AG09309 (cell line): ENCODE data around the gene RAN.
"Not testable (repeated sequence)": the region's sequence is repeated elsewhere in the genome, so short reads cannot be mapped to it uniquely, and the experiment has no call there.

ENCODE experiments used
- DNase-seq: peaks from one replicate; pipeline ENCODE4 v3.0.0-alpha.2; 2010; ENCODE audit warnings: low read depth
- H3K4me3 ChIP-seq: 2 replicates; pipeline ENCODE4 v1.5.1; 2011; ENCODE audit warnings: mild to moderate bottlenecking, low read depth, low read length, moderate library complexity; ENCODE audit not compliant: control insufficient read depth
- TF ChIP-seq, protein P1 (sequence below): IDR thresholded peaks from 2 replicates; pipeline ENCODE4 v1.5.1; 2011; ENCODE audit warnings: mild to moderate bottlenecking, low read depth, low read length, inconsistent platforms; ENCODE audit not compliant: insufficient read depth, control insufficient read depth; ENCODE audit errors: missing control alignments

Gene RAN

DNA sequence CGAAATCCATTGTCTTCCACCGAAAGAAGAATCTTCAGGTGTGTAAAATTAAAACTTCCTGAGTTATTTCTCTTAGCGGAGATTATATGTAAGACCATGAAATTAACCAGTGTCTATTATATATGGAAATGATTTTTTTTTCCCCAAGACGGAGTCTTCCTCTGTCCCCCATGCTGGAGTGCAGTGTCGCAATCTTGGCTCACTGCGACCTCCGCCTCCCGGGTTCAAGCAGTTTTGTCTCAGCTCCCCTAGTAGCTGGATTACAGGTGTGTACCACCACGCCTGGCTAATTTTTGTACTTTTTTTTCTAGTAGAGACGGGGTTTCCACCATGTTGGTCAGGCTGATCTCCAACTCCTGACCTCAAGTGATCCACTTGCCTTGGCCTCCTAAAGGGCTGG lies 2.8 kb downstream of the RAN start:
- DNase-seq: no peak
- TF ChIP-seq, protein P1, sequence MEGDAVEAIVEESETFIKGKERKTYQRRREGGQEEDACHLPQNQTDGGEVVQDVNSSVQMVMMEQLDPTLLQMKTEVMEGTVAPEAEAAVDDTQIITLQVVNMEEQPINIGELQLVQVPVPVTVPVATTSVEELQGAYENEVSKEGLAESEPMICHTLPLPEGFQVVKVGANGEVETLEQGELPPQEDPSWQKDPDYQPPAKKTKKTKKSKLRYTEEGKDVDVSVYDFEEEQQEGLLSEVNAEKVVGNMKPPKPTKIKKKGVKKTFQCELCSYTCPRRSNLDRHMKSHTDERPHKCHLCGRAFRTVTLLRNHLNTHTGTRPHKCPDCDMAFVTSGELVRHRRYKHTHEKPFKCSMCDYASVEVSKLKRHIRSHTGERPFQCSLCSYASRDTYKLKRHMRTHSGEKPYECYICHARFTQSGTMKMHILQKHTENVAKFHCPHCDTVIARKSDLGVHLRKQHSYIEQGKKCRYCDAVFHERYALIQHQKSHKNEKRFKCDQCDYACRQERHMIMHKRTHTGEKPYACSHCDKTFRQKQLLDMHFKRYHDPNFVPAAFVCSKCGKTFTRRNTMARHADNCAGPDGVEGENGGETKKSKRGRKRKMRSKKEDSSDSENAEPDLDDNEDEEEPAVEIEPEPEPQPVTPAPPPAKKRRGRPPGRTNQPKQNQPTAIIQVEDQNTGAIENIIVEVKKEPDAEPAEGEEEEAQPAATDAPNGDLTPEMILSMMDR: no peak
- no peak overlapping the region for H3K4me3 ChIP-seq

DNA sequence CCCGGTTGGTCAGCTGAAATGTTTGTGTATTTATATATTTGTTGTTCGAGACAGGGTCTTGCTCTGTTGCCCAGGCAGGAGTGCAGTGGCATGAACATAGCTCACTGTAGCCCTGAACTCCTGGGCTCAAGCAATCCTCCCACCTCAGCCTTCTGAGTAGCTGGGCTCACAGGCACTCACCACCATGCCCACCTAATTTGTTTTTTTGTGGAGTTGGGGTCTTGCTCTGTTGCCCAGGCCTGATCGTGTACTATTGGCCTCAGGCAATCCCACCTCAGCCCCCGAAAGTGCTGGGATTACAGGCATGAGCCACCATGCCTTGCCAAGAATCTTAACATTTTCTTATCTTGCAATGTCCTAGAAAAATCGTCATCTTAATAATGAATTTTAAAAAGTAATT lies 3.3 kb downstream of the RAN start:
- TF ChIP-seq, protein P1: no peak
- H3K4me3 ChIP-seq: no peak overlapping the region
- no peak for DNase-seq

DNA sequence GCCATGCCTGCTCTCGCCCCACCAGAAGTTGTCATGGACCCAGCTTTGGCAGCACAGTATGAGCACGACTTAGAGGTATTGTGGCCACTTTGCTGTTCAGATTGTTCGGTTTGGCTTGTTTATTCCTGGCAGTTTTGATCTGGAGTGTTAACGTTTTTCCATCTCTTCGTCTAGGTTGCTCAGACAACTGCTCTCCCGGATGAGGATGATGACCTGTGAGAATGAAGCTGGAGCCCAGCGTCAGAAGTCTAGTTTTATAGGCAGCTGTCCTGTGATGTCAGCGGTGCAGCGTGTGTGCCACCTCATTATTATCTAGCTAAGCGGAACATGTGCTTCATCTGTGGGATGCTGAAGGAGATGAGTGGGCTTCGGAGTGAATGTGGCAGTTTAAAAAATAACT lies 3.8 kb downstream of the RAN start:
- not testable (repeated sequence) for H3K4me3 ChIP-seq, DNase-seq

DNA sequence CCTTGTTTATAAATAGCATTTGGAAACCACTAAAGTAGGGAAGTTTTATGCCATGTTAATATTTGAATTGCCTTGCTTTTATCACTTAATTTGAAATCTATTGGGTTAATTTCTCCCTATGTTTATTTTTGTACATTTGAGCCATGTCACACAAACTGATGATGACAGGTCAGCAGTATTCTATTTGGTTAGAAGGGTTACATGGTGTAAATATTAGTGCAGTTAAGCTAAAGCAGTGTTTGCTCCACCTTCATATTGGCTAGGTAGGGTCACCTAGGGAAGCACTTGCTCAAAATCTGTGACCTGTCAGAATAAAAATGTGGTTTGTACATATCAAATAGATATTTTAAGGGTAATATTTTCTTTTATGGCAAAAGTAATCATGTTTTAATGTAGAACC lies 4.4 kb downstream of the RAN start:
- H3K4me3 ChIP-seq: no peak overlapping the region
- DNase-seq: no peak
- TF ChIP-seq, protein P1: no peak

DNA sequence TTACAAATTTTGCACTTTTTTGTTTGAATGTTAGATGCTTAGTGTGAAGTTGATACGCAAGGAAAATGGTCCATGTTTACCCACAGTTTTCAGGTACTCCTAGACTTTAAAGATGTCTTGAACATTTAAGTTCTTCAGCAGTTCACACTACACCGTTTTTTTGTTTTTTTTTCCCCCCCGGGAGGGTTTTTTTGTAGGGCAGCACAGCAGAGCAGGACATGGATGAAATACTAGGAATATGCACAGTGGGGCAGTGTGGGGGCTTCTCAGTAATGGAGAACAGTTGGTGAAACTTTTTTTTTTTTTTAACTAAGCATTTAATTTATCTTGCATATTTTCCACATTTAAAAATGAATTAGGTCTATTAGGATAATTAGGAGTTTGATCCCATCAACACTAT lies 4.9 kb downstream of the RAN start:
- no peak for DNase-seq
- TF ChIP-seq, protein P1: no peak

DNA sequence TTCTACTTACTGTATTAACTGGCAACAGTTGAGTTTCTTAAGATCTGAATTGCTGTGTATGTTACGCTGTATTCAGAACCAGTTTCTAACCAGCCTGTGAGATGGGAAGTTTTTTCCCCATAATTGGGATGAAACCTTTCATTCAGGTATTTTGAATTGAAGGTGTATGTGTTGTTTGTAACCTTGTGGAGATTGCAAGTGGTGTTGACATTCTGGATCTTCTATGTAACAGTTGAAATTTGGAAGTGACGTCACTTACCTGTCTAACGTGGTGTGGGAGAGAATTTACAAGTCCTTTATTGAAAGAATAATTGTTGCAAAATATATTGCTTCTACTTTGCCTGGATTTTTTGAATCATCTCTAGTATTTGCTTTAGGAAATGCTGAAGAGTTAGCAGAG lies 5.5 kb downstream of the RAN start:
- DNase-seq: no peak
- no peak overlapping the region for H3K4me3 ChIP-seq
- TF ChIP-seq, protein P1: no peak

More for the DNA sequence above, 4.9 kb downstream of the RAN start:
- no peak overlapping the region for H3K4me3 ChIP-seq

DNA sequence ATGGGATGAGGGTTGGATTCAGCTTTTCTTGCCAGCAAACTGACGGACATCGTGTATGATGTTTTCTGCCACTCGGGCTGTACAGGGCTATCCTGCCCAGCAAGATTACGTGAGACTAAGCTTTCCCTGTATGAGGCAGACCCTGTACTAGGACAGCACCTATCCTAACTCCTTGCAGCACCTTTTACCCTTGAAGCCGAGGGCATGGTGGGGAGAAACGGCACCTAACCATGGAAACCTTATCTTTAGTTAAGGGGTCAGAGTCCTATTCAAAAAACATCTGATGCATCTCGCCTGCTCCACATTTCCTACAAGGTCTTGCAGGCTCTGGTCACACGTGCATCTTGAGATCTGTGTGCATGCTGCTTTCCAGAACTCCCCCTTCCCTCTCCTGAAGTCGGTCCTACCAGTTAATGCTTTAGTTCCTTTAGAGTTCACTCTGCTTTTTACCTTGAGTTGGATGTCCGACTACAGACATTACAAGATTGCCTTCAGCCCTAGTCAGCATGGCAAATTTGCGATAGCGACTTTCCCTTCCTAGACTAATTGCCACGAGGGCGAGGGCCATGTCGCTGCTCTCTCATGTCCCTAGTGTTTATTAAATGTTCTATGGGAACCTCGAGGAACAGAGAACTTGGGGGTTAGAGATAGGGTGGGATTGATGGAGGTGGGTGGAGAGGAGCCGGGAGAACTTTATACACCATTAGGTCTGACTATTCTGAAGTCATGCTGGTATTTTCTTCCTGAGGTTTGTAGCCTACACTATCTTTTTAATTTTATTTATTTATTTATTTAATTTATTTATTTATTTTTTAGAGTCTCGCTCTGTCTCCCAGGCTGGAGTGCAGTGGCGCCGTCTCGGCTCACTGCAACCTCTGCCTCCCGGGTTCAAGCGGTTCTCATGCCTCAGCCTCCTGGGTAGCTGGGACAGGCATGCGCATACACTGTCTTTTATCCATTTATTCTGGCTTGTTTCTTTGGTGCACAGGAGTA lies 6.6 kb downstream of the RAN start:
- TF ChIP-seq, protein P1: no peak
- DNase-seq: no peak
- no peak overlapping the region for H3K4me3 ChIP-seq
